ENCODE measurements around the gene TRIM72.

- TF ChIP-seq CTCF (IDR thresholded peaks at IDR 0.05; ENCODE audit: extremely low read depth in 1 of 2, insufficient read depth in 1 of 2, low read depth in 1 of 2, low read length in 2 of 2) (no peak), POLR2AphosphoS5 (IDR thresholded peaks at IDR 0.05; ENCODE audit: insufficient read depth, low read depth, low read length) (no peak), POLR2A (IDR thresholded peaks at IDR 0.05; ENCODE audit: low read depth, low read length) (no peak), EZH2 (IDR thresholded peaks at IDR 0.05; ENCODE audit: borderline replicate concordance, low read depth, low read length, severe bottlenecking) (no peak), FOS (IDR thresholded peaks at IDR 0.05; ENCODE audit: borderline replicate concordance, insufficient read depth, low read length) (no peak), MAX (IDR thresholded peaks at IDR 0.05; ENCODE audit: insufficient read depth, insufficient read length) (no peak), GATA2 (IDR thresholded peaks at IDR 0.05; ENCODE audit: insufficient read depth, insufficient read length, low read depth, low read length) (no peak)
Measured at GRCh38 chr16:31248344-31248743, 34.4 kb downstream of the TRIM72 start.

All from endothelial cell of umbilical vein (primary cell).